GM23338 (cell line): ENCODE data around the gene S100P.

ENCODE experiments used
- CREB1 ChIP-seq: fragments of 250-450 bp; sonication (Bioruptor Pico); IDR thresholded peaks from 2 replicates; pipeline ENCODE4 v1.5.0; 2020; ENCODE audit warnings: low read depth, mild to moderate bottlenecking, moderate library complexity
- CTCF ChIP-seq, 2 experiments: fragments of 200-600 bp in 1 of 2; sonication (generic) in 1 of 2; conservative IDR thresholded peaks; 2 replicates each; pipeline versions ENCODE4 v1.5.1 to v1.6.1; 2016 to 2017; ENCODE audit warnings: antibody characterized with exemption in 2 of 2, low read depth in 2 of 2, mild to moderate bottlenecking in 2 of 2, moderate library complexity in 1 of 2
- EZH2 ChIP-seq: fragments of 200-600 bp; sonication (generic); IDR thresholded peaks from one replicate; pipeline ENCODE4 v1.8.0; 2017; ENCODE audit warnings: antibody characterized with exemption, mild to moderate bottlenecking, low read depth; ENCODE audit not compliant: unreplicated experiment
- EZH2phosphoT487 ChIP-seq: fragments of 200-600 bp; sonication (generic); IDR thresholded peaks from one replicate; pipeline ENCODE4 v1.8.1; 2018; ENCODE audit warnings: antibody characterized with exemption; ENCODE audit not compliant: unreplicated experiment
- JUNB ChIP-seq: IDR thresholded peaks from one replicate; pipeline ENCODE4 v1.6.1; 2016; ENCODE audit warnings: antibody characterized with exemption; ENCODE audit not compliant: unreplicated experiment
- POLR2AphosphoS5 ChIP-seq: IDR thresholded peaks from 2 replicates; pipeline ENCODE4 v1.6.1; 2016; ENCODE audit warnings: antibody characterized with exemption, low read depth
- ZNF114 ChIP-seq: fragments of 250-450 bp; sonication (Bioruptor Pico); IDR thresholded peaks from 2 replicates; pipeline ENCODE4 v1.5.0; 2020; ENCODE audit warnings: mild to moderate bottlenecking, moderate library complexity
- ZNF462 ChIP-seq: fragments of 250-450 bp; sonication (Bioruptor Pico); IDR thresholded peaks from 2 replicates; pipeline ENCODE4 v1.5.0; 2020; ENCODE audit warnings: mild to moderate bottlenecking, moderate library complexity
- TF ChIP-seq, protein P1 (sequence below): IDR thresholded peaks from one replicate; pipeline ENCODE4 v1.6.1; 2018; ENCODE audit warnings: antibody characterized with exemption; ENCODE audit not compliant: unreplicated experiment

- TF ChIP-seq CTCF (conservative IDR thresholded peaks at IDR 0.05; ENCODE audit: low read depth in 2 of 2) (peak; percentile 54 to 78), EZH2phosphoT487 (no peak), EZH2 (no peak), POLR2AphosphoS5 (no peak), CREB1 (CRISPR knock-in tag) (no peak), JUNB (no peak), ZNF114 (no peak), ZNF462 (no peak)
- TF ChIP-seq, protein P1, sequence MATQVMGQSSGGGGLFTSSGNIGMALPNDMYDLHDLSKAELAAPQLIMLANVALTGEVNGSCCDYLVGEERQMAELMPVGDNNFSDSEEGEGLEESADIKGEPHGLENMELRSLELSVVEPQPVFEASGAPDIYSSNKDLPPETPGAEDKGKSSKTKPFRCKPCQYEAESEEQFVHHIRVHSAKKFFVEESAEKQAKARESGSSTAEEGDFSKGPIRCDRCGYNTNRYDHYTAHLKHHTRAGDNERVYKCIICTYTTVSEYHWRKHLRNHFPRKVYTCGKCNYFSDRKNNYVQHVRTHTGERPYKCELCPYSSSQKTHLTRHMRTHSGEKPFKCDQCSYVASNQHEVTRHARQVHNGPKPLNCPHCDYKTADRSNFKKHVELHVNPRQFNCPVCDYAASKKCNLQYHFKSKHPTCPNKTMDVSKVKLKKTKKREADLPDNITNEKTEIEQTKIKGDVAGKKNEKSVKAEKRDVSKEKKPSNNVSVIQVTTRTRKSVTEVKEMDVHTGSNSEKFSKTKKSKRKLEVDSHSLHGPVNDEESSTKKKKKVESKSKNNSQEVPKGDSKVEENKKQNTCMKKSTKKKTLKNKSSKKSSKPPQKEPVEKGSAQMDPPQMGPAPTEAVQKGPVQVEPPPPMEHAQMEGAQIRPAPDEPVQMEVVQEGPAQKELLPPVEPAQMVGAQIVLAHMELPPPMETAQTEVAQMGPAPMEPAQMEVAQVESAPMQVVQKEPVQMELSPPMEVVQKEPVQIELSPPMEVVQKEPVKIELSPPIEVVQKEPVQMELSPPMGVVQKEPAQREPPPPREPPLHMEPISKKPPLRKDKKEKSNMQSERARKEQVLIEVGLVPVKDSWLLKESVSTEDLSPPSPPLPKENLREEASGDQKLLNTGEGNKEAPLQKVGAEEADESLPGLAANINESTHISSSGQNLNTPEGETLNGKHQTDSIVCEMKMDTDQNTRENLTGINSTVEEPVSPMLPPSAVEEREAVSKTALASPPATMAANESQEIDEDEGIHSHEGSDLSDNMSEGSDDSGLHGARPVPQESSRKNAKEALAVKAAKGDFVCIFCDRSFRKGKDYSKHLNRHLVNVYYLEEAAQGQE = no peak
Observed at GRCh38 chr4:6680372-6681034, 13.2 kb upstream of the S100P start.
